ENCODE data around the gene ZSCAN23.

Gene ZSCAN23

DNA sequence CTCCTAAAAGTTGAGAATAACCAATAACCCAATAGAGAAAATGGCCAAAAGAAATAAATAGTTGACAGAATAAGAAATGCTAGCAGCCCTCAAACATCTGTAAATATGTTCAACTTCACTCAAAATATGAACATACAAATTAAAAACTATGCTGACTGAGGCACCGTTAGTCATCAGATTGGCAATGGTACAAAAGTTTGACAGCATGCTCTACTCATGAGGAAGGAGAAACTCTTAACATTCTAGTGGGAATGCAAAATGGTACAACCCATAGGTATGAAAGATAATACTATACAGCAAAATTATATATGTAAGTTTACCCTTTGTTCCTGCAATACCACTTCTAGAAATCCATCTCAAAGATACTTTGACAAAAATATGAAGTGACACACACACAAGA, 42.1 kb downstream of the ZSCAN23 start:
- H3K14ac ChIP-seq (ENCODE audit: low read length) = no peak overlapping the region
- no peak overlapping the region for H2BK120ac ChIP-seq (ENCODE audit: insufficient read depth, low read length, poor library complexity)
- H3K4me2 ChIP-seq (ENCODE audit: low read length) = no peak overlapping the region
- H3K4me1 ChIP-seq (ENCODE audit: control insufficient read depth in 1 of 2, insufficient read depth in 2 of 2, low read length in 2 of 2) = peaks cover 2 to 3% of the 10 kb centered on the region in 2 experiments
- DNase-seq = no peak
- no CpG with 5 or more reads among the region's 1 CpG for WGBS (ENCODE audit: extremely low coverage, insufficient coverage, insufficient read length)
- H3K79me2 ChIP-seq (ENCODE audit: control insufficient read depth, insufficient read depth, low read length, poor library complexity) = peaks cover 6% of the 10 kb centered on the region
- no peak overlapping the region for H3K27ac ChIP-seq (ENCODE audit: low read depth, low read length)
- no peak overlapping the region for H3K9ac ChIP-seq (ENCODE audit: low read length)
- H4K8ac ChIP-seq (ENCODE audit: low read depth, low read length) = no peak overlapping the region
- H3K4ac ChIP-seq (ENCODE audit: low read depth, low read length) = no peak overlapping the region
- H2BK12ac ChIP-seq (ENCODE audit: low read length) = no peak overlapping the region
- no peak overlapping the region for H3K4me3 ChIP-seq (ENCODE audit: low read depth, low read length)
- H3K9me3 ChIP-seq (ENCODE audit: insufficient read depth, low read depth, low read length) = no peaks in the 10 kb centered on the region
- H3K27me3 ChIP-seq (ENCODE audit: insufficient read depth, low read length) = no peaks in the 10 kb centered on the region
- H3K23ac ChIP-seq (ENCODE audit: low read length) = no peak overlapping the region
- H3K36me3 ChIP-seq (ENCODE audit: control insufficient read depth in 1 of 2, insufficient read depth in 2 of 2, low read length in 2 of 2) = peaks cover 6 to 11% of the 10 kb centered on the region in 2 experiments
- H2AFZ ChIP-seq (ENCODE audit: insufficient read depth, low read length, poor library complexity) = no peak overlapping the region
- no peak overlapping the region for H2AK5ac ChIP-seq (ENCODE audit: low read length)
- no peak overlapping the region for H3K18ac ChIP-seq (ENCODE audit: low read length)
- H3K79me1 ChIP-seq (ENCODE audit: low read length) = peaks cover 6% of the 10 kb centered on the region
- H2BK5ac ChIP-seq (ENCODE audit: low read depth, low read length, poor library complexity) = no peak overlapping the region
- H4K91ac ChIP-seq (ENCODE audit: low read depth, low read length) = no peak overlapping the region
- no peak overlapping the region for H4K12ac ChIP-seq (ENCODE audit: low read depth, low read length)

DNA sequence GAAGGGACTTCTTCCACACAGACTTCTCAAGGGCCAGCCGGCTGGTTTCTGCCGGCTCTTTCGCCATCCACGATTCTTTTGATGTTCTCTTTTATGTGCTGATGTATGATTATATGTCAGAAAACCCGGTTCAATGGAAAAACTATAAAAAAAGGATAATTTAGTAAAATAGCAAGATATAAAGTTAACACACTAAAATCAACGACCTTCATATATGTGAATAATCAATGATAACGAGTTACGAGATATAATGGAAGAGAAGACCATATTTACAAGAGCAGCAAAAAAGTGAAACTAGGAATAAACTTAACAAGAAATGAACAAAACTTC, 43.2 kb downstream of the ZSCAN23 start:
- Histone ChIP-seq H3K4ac (ENCODE audit: low read depth, low read length) (no peak overlapping the region), H3K27me3 (ENCODE audit: insufficient read depth, low read length) (no peaks in the 10 kb centered on the region), H3K36me3 (ENCODE audit: control insufficient read depth in 1 of 2, insufficient read depth in 2 of 2, low read length in 2 of 2) (peaks cover 8 to 11% of the 10 kb centered on the region in 2 experiments), H4K8ac (ENCODE audit: low read depth, low read length) (peak overlapping the region; percentile 99), H3K4me2 (ENCODE audit: low read length) (peak overlapping the region; percentile 65), H3K27ac (ENCODE audit: low read depth, low read length) (no peak overlapping the region), H4K12ac (ENCODE audit: low read depth, low read length) (peak overlapping the region; percentile 91), H2BK5ac (ENCODE audit: low read depth, low read length, poor library complexity) (no peak overlapping the region), H2AK5ac (ENCODE audit: low read length) (no peak overlapping the region), H3K9ac (ENCODE audit: low read length) (peak overlapping the region; percentile 2), H3K79me1 (ENCODE audit: low read length) (peaks cover 6% of the 10 kb centered on the region), H3K4me3 (ENCODE audit: low read depth, low read length) (peak overlapping the region; percentile 99), H3K18ac (ENCODE audit: low read length) (peak overlapping the region; percentile 88), H3K9me3 (ENCODE audit: insufficient read depth, low read depth, low read length) (no peaks in the 10 kb centered on the region), H2BK12ac (ENCODE audit: low read length) (no peak overlapping the region), H3K14ac (ENCODE audit: low read length) (no peak overlapping the region), H4K91ac (ENCODE audit: low read depth, low read length) (peak overlapping the region; percentile 50), H3K23ac (ENCODE audit: low read length) (no peak overlapping the region), H3K4me1 (ENCODE audit: control insufficient read depth in 1 of 2, insufficient read depth in 2 of 2, low read length in 2 of 2) (peaks cover 2 to 3% of the 10 kb centered on the region in 2 experiments), H3K79me2 (ENCODE audit: control insufficient read depth, insufficient read depth, low read length, poor library complexity) (peaks cover 6% of the 10 kb centered on the region), H2AFZ (ENCODE audit: insufficient read depth, low read length, poor library complexity) (peak overlapping the region; percentile 92), H2BK120ac (ENCODE audit: insufficient read depth, low read length, poor library complexity) (no peak overlapping the region)
- DNase-seq = no peak
- WGBS (ENCODE audit: extremely low coverage, insufficient coverage, insufficient read length) = no CpG with 5 or more reads among the region's 8 CpGs

DNA sequence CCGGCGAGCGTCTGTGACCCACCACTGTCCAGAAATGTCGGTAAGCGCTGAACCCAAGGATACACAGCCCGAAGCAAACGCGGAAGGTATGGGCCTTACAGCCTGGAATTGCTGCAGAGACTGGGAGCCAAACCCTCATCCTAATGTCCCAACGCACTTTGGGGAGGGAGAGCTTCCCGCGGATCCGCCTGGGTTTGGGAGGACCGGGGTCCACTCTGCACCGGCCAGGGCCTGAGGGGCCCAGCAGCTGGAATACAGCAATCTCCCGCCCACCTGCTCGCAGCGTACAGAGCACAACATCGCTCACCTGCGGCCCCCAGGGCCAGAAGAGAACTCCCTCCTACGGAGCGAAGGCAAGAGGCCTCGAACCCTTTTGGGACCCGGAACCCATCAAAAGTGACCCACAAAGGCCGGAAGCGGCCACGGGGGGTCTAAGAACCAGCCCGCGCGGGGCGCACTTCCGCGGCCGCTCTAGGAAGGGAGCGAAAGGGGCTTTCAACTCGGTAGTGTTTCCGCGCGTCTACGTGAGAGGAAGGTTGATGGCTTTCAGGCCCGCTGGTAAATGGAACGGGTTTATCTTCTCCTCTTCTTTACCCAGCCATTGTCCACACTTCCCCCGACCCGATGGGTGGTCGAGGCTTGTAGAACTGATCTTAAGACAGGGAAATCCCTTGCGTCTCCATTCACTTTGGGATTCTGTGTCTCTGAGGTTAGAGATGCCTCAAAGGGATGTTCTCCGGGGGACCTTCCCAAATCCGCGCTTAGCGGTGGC, 43.8 kb downstream of the ZSCAN23 start, which contains the start of gene ZSCAN12:
Gene ZSCAN12, minus strand, starts transcription at position 398 of the 772 bp plus-strand sequence. CDS start 1,342 bp downstream, outside the sequence.
- Histone ChIP-seq H3K4ac (ENCODE audit: low read depth, low read length) (peak within 1 kb of the TSS; percentile 85), H3K14ac (ENCODE audit: low read length) (peak within 1 kb of the TSS; percentile 98), H3K4me3 (ENCODE audit: low read depth, low read length) (peak within 1 kb of the TSS; percentile 99), H3K23ac (ENCODE audit: low read length) (peak within 1 kb of the TSS; percentile 89), H3K79me1 (ENCODE audit: low read length) (peaks cover 6% of the 10 kb centered on the region), H4K8ac (ENCODE audit: low read depth, low read length) (peak within 1 kb of the TSS; percentile 99), H2BK12ac (ENCODE audit: low read length) (no peak within 1 kb of the TSS), H3K36me3 (ENCODE audit: control insufficient read depth in 1 of 2, insufficient read depth in 2 of 2, low read length in 2 of 2) (peaks cover 8 to 11% of the 10 kb centered on the region in 2 experiments), H3K27me3 (ENCODE audit: insufficient read depth, low read length) (no peaks in the 10 kb centered on the region), H3K4me2 (ENCODE audit: low read length) (peak within 1 kb of the TSS; percentile 65), H4K12ac (ENCODE audit: low read depth, low read length) (peak within 1 kb of the TSS; percentile 99), H2BK120ac (ENCODE audit: insufficient read depth, low read length, poor library complexity) (peak within 1 kb of the TSS; percentile 85), H2AFZ (ENCODE audit: insufficient read depth, low read length, poor library complexity) (peak within 1 kb of the TSS; percentile 98), H2BK5ac (ENCODE audit: low read depth, low read length, poor library complexity) (peak within 1 kb of the TSS; percentile 68), H4K91ac (ENCODE audit: low read depth, low read length) (peak within 1 kb of the TSS; percentile 85), H3K27ac (ENCODE audit: low read depth, low read length) (peak within 1 kb of the TSS; percentile 40), H3K9me3 (ENCODE audit: insufficient read depth, low read depth, low read length) (no peaks in the 10 kb centered on the region), H3K79me2 (ENCODE audit: control insufficient read depth, insufficient read depth, low read length, poor library complexity) (peaks cover 6% of the 10 kb centered on the region), H3K4me1 (ENCODE audit: control insufficient read depth in 1 of 2, insufficient read depth in 2 of 2, low read length in 2 of 2) (peaks cover 2 to 3% of the 10 kb centered on the region in 2 experiments), H3K18ac (ENCODE audit: low read length) (peak within 1 kb of the TSS; percentile 94), H3K9ac (ENCODE audit: low read length) (peak within 1 kb of the TSS; percentile 100), H2AK5ac (ENCODE audit: low read length) (peak within 1 kb of the TSS; percentile 15)
- peak; percentile 65 to 78 for DNase-seq
- no CpG with 5 or more reads among the region's 49 CpGs for WGBS (ENCODE audit: extremely low coverage, insufficient coverage, insufficient read length)

DNA sequence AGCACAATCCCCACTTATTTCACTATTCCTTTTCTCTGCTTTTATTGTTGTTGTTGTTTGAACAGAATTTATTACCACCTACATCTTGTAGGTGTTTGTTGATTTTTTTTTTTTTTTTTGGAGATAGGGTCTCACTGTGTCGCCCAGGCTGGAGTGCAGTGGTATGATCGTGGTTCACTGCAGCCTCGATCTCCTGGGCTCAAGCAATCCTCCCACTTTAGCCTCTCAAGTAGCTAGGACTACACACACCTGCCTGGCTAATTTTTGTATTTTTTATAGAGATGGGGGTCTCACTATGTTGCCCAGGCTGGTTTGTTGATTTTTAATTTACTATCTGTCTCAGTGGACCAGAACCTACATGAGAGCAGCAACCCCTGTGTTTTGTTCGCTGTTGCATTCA, 47.4 kb downstream of the ZSCAN23 start:
- Histone ChIP-seq H3K27ac (ENCODE audit: low read depth, low read length) (no peak overlapping the region), H3K79me1 (ENCODE audit: low read length) (peaks cover 6% of the 10 kb centered on the region), H3K36me3 (ENCODE audit: control insufficient read depth in 1 of 2, insufficient read depth in 2 of 2, low read length in 2 of 2) (peaks cover 10 to 22% of the 10 kb centered on the region in 2 experiments), H2BK5ac (ENCODE audit: low read depth, low read length, poor library complexity) (no peak overlapping the region), H2BK120ac (ENCODE audit: insufficient read depth, low read length, poor library complexity) (no peak overlapping the region), H3K9me3 (ENCODE audit: insufficient read depth, low read depth, low read length) (no peaks in the 10 kb centered on the region), H3K4me2 (ENCODE audit: low read length) (no peak overlapping the region), H3K18ac (ENCODE audit: low read length) (no peak overlapping the region), H2AFZ (ENCODE audit: insufficient read depth, low read length, poor library complexity) (no peak overlapping the region), H3K4me1 (ENCODE audit: control insufficient read depth in 1 of 2, insufficient read depth in 2 of 2, low read length in 2 of 2) (peaks cover 2 to 3% of the 10 kb centered on the region in 2 experiments), H3K9ac (ENCODE audit: low read length) (no peak overlapping the region), H3K79me2 (ENCODE audit: control insufficient read depth, insufficient read depth, low read length, poor library complexity) (peaks cover 6% of the 10 kb centered on the region), H3K14ac (ENCODE audit: low read length) (no peak overlapping the region), H3K23ac (ENCODE audit: low read length) (no peak overlapping the region), H4K91ac (ENCODE audit: low read depth, low read length) (no peak overlapping the region), H2BK12ac (ENCODE audit: low read length) (no peak overlapping the region), H2AK5ac (ENCODE audit: low read length) (no peak overlapping the region), H3K27me3 (ENCODE audit: insufficient read depth, low read length) (no peaks in the 10 kb centered on the region), H4K12ac (ENCODE audit: low read depth, low read length) (no peak overlapping the region), H3K4ac (ENCODE audit: low read depth, low read length) (no peak overlapping the region), H3K4me3 (ENCODE audit: low read depth, low read length) (no peak overlapping the region), H4K8ac (ENCODE audit: low read depth, low read length) (no peak overlapping the region)
- DNase-seq = no peak
- no CpG with 5 or more reads among the region's 4 CpGs for WGBS (ENCODE audit: extremely low coverage, insufficient coverage, insufficient read length)
